Neural crest cell (in vitro differentiated cells): ENCODE results near the gene MAP3K8. TPM values are rescaled to one million over a fixed set of nuclear protein-coding genes. Genes with fewer than 3 reads are reported as not detected.

Experiments used
- DNase-seq: peaks from one replicate; pipeline ENCODE4 v3.0.0; 2021; ENCODE audit warnings: low read depth, mixed read lengths, low spot score
- H3K27ac Mint-ChIP-seq: one replicate; pipeline ENCODE4 v1.8.0; 2021; ENCODE audit warnings: mild to moderate bottlenecking, mixed read lengths; ENCODE audit not compliant: unreplicated experiment
- H3K27me3 Mint-ChIP-seq: 2 replicates; pipeline ENCODE4 v1.8.0; 2021; ENCODE audit warnings: low read depth, mild to moderate bottlenecking, mixed read lengths
- H3K36me3 Mint-ChIP-seq: 2 replicates; pipeline ENCODE4 v1.8.0; 2021; ENCODE audit warnings: low read depth, mild to moderate bottlenecking, mixed read lengths
- H3K4me1 Mint-ChIP-seq: 2 replicates; pipeline ENCODE4 v1.8.0; 2021; ENCODE audit warnings: mixed read lengths
- H3K4me3 Mint-ChIP-seq: one replicate; pipeline ENCODE4 v1.8.0; 2021; ENCODE audit warnings: mild to moderate bottlenecking, mixed read lengths
- H3K9me3 Mint-ChIP-seq: 2 replicates; pipeline ENCODE4 v1.8.0; 2021; ENCODE audit warnings: mixed read lengths
- CTCF ChIP-seq: fragments of 200-600 bp; sonication (generic); conservative IDR thresholded peaks from 2 replicates; pipeline ENCODE4 v1.5.0; 2021; ENCODE audit warnings: antibody characterized with exemption, mild to moderate bottlenecking
- total RNA-seq: library from RNA; stranded (reverse); gene quantifications from 2 replicates; pipeline ENCODE4 v1.2.1, GENCODE V29; 2021

MAP3K8 gene
- total RNA-seq, 1 donor from 2014 or later: 1.4 TPM

- no peak overlapping the region for H3K4me3 Mint-ChIP-seq
- no peaks in the 10 kb centered on the region for H3K9me3 Mint-ChIP-seq
- no peaks in the 10 kb centered on the region for H3K36me3 Mint-ChIP-seq
- peaks cover 13% of the 10 kb centered on the region for H3K4me1 Mint-ChIP-seq
- no peak for DNase-seq
- H3K27me3 Mint-ChIP-seq: peaks cover under 1% of the 10 kb centered on the region
- no peak overlapping the region for H3K27ac Mint-ChIP-seq
- no peak for TF ChIP-seq CTCF
Measured at GRCh38 chr10:30442019-30442606, 8.1 kb downstream of the MAP3K8 start.

- no peak for TF ChIP-seq CTCF
- H3K27me3 Mint-ChIP-seq: no peaks in the 10 kb centered on the region
- peaks cover 5% of the 10 kb centered on the region for H3K4me1 Mint-ChIP-seq
- no peaks in the 10 kb centered on the region for H3K9me3 Mint-ChIP-seq
- no peak overlapping the region for H3K27ac Mint-ChIP-seq
- no peak for DNase-seq
- no peaks in the 10 kb centered on the region for H3K36me3 Mint-ChIP-seq
- H3K4me3 Mint-ChIP-seq: no peak overlapping the region
Measured at GRCh38 chr10:30443049-30443448, 9.1 kb downstream of the MAP3K8 start.

GRCh38 chr10:30445711-30446110, 11.7 kb downstream of the MAP3K8 start:
- no peaks in the 10 kb centered on the region for H3K27me3 Mint-ChIP-seq
- no peak overlapping the region for H3K27ac Mint-ChIP-seq
- peaks cover 5% of the 10 kb centered on the region for H3K36me3 Mint-ChIP-seq
- no peak for DNase-seq
- no peak overlapping the region for H3K4me3 Mint-ChIP-seq
- no peaks in the 10 kb centered on the region for H3K4me1 Mint-ChIP-seq
- H3K9me3 Mint-ChIP-seq: no peaks in the 10 kb centered on the region
- no peak for TF ChIP-seq CTCF

GRCh38 chr10:30447125-30447799, 13.3 kb downstream of the MAP3K8 start:
- peaks cover 5% of the 10 kb centered on the region for H3K36me3 Mint-ChIP-seq
- no peak overlapping the region for H3K27ac Mint-ChIP-seq
- DNase-seq: no peak
- no peaks in the 10 kb centered on the region for H3K4me1 Mint-ChIP-seq
- no peak for TF ChIP-seq CTCF
- no peaks in the 10 kb centered on the region for H3K27me3 Mint-ChIP-seq
- H3K4me3 Mint-ChIP-seq: no peak overlapping the region
- no peaks in the 10 kb centered on the region for H3K9me3 Mint-ChIP-seq

- Mint-ChIP-seq H3K27ac (no peak overlapping the region), H3K27me3 (no peaks in the 10 kb centered on the region), H3K4me1 (no peaks in the 10 kb centered on the region), H3K9me3 (no peaks in the 10 kb centered on the region), H3K36me3 (peaks cover 5% of the 10 kb centered on the region), H3K4me3 (no peak overlapping the region)
- TF ChIP-seq CTCF: no peak
- no peak for DNase-seq
Measured at GRCh38 chr10:30448092-30448491, 14.1 kb downstream of the MAP3K8 start.
